Adipose tissue (tissue), 3 donors: ENCODE results near the gene PIH1D1. TPM values are rescaled to one million over a fixed set of nuclear protein-coding genes. Genes with fewer than 3 reads are reported as not detected.

Experiments
- H3K27ac ChIP-seq: one replicate; pipeline ENCODE4 v1.5.1; 2013; ENCODE audit warnings: low read depth, low read length
- WGBS, 3 donors: extraction: QIAGEN DNeasy Blood & Tissue Kit; methylation state at CpG; one replicate each; pipeline ENCODE4 v1.1.7; 2013; 5-methylcytosine and 5-hydroxymethylcytosine counted together
- polyA plus RNA-seq, 3 donors: library from polyadenylated mRNA; stranded (reverse); fragments of 200-250 nt; gene quantifications; one replicate each; pipeline ENCODE4 v1.2.3, GENCODE V29; 2013
- donor health status: healthy with polysubstance abuse.
- donor health status: Bipolar disorder and iron deficiency.
- donor health status: healthy.

The PIH1D1 gene
- 10 to 100 TPM; 43.8 to 85.5 (median 50.3) TPM for polyA plus RNA-seq

DNA sequence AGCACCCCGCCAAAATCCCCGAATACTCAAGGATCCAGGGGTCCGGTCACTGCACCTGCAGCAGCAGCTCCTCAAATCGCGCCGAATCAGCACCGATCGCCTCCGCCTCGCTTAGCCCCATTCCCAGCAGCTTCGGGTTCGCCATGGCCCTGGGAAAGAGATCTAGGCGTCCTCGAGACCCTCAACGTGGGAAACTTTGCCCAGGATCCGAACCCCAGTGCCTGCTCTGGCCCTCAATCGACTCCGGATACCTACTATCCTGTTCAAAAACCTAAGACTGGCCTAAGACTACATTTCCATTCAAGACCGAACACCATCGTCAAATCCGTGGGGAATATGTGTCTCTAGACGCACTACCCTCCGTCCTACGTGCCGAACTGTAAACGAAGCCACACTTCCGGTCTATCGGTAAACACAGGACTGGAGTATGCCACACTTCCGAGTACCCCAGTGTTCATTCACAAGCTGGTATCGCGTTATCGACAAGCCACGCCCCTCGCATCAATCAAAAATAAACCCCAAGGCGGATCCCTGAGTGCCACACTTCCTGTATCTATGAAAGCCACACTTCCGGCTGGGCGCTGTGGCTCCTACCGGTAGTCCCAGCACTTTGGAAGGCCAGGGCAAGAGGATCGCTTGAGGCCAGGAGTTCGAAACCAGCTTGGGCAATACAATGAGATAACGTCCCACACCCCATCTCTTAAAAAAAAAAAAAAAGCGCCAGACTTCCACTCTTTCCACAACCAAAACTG is at the start of gene PIH1D1:
Gene PIH1D1, minus strand, starts transcription at position 385 of the 752 bp plus-strand sequence. Its CDS starts 240 bp downstream, at position 145.
- WGBS, 3 donors = 0 to 1% (median 1%) methylated on average over 42 of the region's 42 CpGs
- no peak within 1 kb of the TSS for H3K27ac ChIP-seq

GRCh38 chr19:49499030-49499670 is 47.5 kb upstream of the PIH1D1 start:
- WGBS, 3 donors = 47 to 71% (median 63%) methylated on average over 19 of the region's 19 CpGs
- H3K27ac ChIP-seq = no peak overlapping the region

- WGBS, 3 donors = 74 to 81% (median 81%) methylated on average over 7 of the region's 7 CpGs
- no peak overlapping the region for H3K27ac ChIP-seq
These were observed 46.9 kb upstream of the PIH1D1 start for GRCh38 chr19:49498475-49498874.

DNA sequence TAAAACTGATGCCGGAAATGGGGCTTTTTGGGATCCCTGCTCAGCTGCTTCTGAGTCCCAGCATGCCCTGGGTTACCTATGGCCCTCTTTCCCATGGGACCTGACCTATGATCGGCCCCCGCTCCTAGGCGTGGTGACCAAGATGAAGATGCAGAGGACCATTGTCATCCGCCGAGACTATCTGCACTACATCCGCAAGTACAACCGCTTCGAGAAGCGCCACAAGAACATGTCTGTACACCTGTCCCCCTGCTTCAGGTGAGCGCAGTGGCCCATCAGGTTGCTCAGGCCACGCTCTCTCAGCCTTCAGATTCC is 46.1 kb upstream of the PIH1D1 start:
- 83 to 88% (median 86%) methylated on average over 12 of the region's 12 CpGs for WGBS, 3 donors
- H3K27ac ChIP-seq = no peak overlapping the region

GRCh38 chr19:49497047-49497788 is 45.6 kb upstream of the PIH1D1 start:
- WGBS, 3 donors = 15 to 17% (median 17%) methylated on average over 22 of the region's 22 CpGs

GRCh38 chr19:49496574-49497008 is 45.0 kb upstream of the PIH1D1 start:
- 0% methylated on average over 11 of the region's 11 CpGs for WGBS, 3 donors

More at GRCh38 chr19:49497047-49497788, 45.6 kb upstream of the PIH1D1 start:
- no peak overlapping the region for H3K27ac ChIP-seq

DNA sequence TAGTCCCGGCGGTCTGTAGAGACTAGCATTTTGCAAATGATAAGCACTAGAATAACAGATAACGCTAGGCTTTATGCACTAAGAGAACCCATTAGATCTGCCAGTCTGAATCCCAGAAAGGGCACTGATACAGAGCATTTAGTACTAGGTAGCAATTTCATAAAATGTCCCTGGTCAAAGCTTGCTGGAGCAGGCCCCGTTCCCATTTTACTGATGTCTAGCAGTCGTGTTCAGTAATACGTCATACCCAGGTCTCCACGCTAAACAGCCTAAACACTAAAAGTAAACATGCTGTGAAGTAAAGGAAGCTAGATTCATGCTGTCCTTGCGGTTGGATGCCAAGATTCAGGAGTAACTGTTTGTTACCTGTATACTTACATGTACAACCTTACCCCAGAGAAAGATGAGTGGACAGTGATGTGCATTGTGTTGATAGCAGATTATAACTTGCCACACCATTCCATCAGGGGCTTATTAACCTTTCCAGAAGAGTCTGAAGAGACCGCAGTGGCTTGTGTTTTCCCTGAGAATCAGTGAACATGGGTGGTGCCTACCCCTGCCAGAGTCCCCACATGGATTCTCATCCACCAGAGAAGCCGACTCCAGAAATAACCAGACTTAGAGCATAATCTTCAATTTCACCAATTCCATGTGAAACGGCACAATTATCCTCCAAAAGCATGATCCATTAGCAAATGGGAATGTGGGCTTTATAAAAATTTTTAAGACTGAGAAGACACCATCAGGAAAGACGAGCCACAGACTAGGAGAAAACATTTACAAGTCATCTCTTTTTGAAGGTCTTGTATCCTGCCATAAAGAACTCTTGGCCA is 41.2 kb upstream of the PIH1D1 start:
- no peak overlapping the region for H3K27ac ChIP-seq
- WGBS, 3 donors = 55 to 81% (median 74%) methylated on average over 12 of the region's 12 CpGs

More at GRCh38 chr19:49496574-49497008, 45.0 kb upstream of the PIH1D1 start:
- H3K27ac ChIP-seq = peak overlapping the region; percentile 36

GRCh38 chr19:49491804-49492572 is 40.4 kb upstream of the PIH1D1 start:
- WGBS, 3 donors = 57 to 76% (median 67%) methylated on average over 7 of the region's 7 CpGs

DNA sequence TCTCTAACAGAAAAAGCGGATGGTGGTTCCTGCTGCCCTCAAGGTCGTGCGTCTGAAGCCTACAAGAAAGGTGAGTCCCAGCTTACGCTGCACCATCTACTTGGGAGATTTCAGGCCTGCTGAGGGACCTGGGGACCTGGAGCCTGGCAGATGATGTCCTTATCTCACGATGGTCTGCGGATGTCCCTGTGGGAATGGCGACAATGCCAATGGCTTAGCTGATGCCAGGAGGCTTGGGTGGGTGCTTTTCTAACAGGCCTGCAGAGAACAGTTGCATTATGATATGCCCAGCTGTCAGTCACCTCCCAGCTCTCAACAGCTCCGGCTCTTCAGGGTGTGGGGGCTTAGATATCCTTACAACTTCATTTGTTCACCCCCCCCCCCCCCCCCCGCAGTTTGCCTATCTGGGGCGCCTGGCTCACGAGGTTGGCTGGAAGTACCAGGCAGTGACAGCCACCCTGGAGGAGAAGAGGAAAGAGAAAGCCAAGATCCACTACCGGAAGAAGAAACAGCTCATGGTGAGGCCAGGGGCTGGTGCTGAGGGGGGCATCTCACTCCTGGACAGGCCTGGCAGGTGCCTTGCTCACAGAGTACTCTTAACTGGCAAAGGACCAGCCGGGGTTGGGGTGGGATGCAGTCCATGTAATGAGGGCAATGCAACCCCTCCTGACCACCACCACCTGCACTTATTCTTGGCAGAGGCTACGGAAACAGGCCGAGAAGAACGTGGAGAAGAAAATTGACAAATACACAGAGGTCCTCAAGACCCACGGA is 39.6 kb upstream of the PIH1D1 start:
- WGBS, 3 donors = 54 to 79% (median 79%) methylated on average over 13 to 16 of the region's 17 CpGs
- H3K27ac ChIP-seq = no peak overlapping the region

More at GRCh38 chr19:49491804-49492572, 40.4 kb upstream of the PIH1D1 start:
- H3K27ac ChIP-seq = no peak overlapping the region

DNA sequence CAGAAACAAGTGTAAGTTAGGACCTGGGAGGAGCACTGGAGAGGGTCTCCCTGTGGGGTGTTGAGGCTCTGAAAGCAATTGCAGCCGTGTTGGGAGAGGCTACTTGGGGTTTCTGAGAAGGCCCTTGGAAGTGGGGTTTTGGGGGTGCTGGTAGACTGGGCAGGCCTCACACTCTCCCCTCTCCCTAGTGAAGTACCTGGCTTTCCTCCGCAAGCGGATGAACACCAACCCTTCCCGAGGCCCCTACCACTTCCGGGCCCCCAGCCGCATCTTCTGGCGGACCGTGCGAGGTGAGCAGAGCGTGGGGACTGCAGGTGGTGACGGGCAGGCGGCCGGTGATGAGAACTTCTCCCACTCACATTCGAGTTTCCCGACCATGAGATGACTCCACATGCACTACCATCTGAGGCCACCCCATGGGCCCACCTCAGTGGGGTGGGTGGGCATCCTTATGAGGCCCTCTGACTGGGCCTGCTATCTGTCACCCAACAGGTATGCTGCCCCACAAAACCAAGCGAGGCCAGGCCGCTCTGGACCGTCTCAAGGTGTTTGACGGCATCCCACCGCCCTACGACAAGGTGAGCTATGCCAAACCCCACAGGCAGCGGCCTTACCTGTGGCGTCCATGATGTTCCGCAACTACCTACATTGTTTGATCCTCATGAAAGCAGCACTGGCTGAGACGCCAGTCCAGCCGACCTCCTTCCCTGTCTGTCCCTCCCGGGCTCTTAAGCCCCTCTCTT is 38.8 kb upstream of the PIH1D1 start:
- WGBS, 3 donors = 76 to 88% (median 87%) methylated on average over 26 to 27 of the region's 27 CpGs
- H3K27ac ChIP-seq = no peak overlapping the region

- 47 to 74% (median 69%) methylated on average over 15 of the region's 15 CpGs for WGBS, 3 donors
- no peak overlapping the region for H3K27ac ChIP-seq
These were observed 38.1 kb upstream of the PIH1D1 start for GRCh38 chr19:49489601-49490167.

DNA sequence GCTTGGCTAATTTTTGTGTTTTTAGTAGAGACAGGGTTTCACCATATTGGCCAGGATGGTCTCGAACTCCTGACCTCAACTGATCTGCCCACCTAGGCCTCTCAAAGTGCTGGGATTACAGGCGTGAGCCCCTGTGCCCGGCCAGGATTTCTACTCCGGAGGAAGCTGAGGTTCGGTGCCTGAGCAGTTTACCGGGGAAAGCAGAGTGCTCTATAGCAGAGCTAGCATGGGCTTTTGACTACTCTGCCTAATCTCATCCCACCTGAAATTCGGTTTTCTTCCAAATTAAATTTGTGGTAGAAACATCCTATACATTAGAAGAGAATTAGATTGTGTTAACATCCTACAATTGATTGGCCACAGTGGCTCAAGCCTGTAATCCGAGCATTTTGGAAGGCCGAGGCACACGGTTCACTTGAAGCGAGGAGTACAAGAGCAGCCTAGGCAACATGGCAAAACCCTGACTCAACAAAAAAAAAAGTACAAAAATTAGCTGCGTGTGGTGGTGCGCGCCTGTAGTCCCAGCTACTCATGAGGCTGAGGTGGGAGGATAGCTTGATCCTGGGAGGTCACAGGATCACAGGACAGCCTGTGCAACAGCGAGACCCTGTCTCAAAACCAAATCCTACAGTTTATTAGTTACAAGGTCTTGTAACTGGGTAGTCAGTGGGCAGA is 37.4 kb upstream of the PIH1D1 start:
- 16 to 29% (median 24%) methylated on average over 15 of the region's 15 CpGs for WGBS, 3 donors
- no peak overlapping the region for H3K27ac ChIP-seq

GRCh38 chr19:49488046-49488862 is 36.6 kb upstream of the PIH1D1 start:
- 0 to 1% (median 1%) methylated on average over 26 of the region's 26 CpGs for WGBS, 3 donors
- no peak overlapping the region for H3K27ac ChIP-seq

- H3K27ac ChIP-seq = peak within 1 kb of the TSS; percentile 49
- 0 to 1% (median 0%) methylated on average over 57 of the region's 57 CpGs for WGBS, 3 donors
These were observed 35.8 kb upstream of the PIH1D1 start, which contains the start of gene RPL13A for GRCh38 chr19:49487277-49488045. Gene RPL13A (plus strand): TSS chr19:49487608. CDS start chr19:49487630, 22 bp downstream.
